Hepatocyte (in vitro differentiated cells): ENCODE measurements around the gene NRXN2. TPM values are rescaled to one million over a fixed set of nuclear protein-coding genes. Genes with fewer than 3 reads are reported as not detected.

Experiments
- DNase-seq: peaks from one replicate; pipeline ENCODE4 v3.0.0-alpha.2; 2016; ENCODE audit warnings: low spot score
- H2AFZ ChIP-seq: fragments of 200-600 bp; sonication (generic); 2 replicates; pipeline ENCODE4 v1.6.0; 2016; ENCODE audit warnings: antibody characterized with exemption, mild to moderate bottlenecking
- H3K27ac ChIP-seq: fragments of 200-600 bp; sonication (generic); 2 replicates; pipeline ENCODE4 v1.5.1; 2016; ENCODE audit warnings: mild to moderate bottlenecking
- H3K27me3 ChIP-seq: fragments of 200-600 bp; sonication (generic); 2 replicates; pipeline ENCODE4 v1.6.1; 2016
- H3K36me3 ChIP-seq: fragments of 200-600 bp; sonication (generic); replicated peaks from 2 replicates; pipeline ENCODE4 v1.5.1; 2016; ENCODE audit warnings: low read depth; ENCODE audit not compliant: insufficient read depth
- H3K4me1 ChIP-seq: fragments of 200-600 bp; sonication (generic); 2 replicates; pipeline ENCODE4 v1.5.1; 2016; ENCODE audit warnings: mild to moderate bottlenecking, moderate library complexity; ENCODE audit not compliant: insufficient read depth
- H3K4me2 ChIP-seq: fragments of 200-600 bp; sonication (generic); 2 replicates; pipeline ENCODE4 v1.6.0; 2016
- H3K4me3 ChIP-seq: fragments of 200-600 bp; sonication (generic); 2 replicates; pipeline ENCODE4 v1.5.1; 2016; ENCODE audit warnings: mild to moderate bottlenecking
- H3K79me2 ChIP-seq: fragments of 200-600 bp; sonication (generic); 2 replicates; pipeline ENCODE4 v1.6.0; 2017; ENCODE audit warnings: mild to moderate bottlenecking
- H3K9me2 ChIP-seq: fragments of 200-600 bp; sonication (generic); replicated peaks from 2 replicates; pipeline ENCODE4 v1.6.0; 2017; ENCODE audit warnings: mild to moderate bottlenecking; ENCODE audit not compliant: insufficient read depth
- H3K9me3 ChIP-seq: fragments of 200-600 bp; sonication (generic); 2 replicates; pipeline ENCODE4 v1.5.1; 2016; ENCODE audit warnings: low read depth, mild to moderate bottlenecking
- H4K20me1 ChIP-seq: fragments of 200-600 bp; sonication (generic); 2 replicates; pipeline ENCODE4 v1.6.0; 2016; ENCODE audit warnings: mild to moderate bottlenecking; ENCODE audit not compliant: insufficient read depth, poor library complexity, severe bottlenecking
- EZH2 ChIP-seq: fragments of 200-600 bp; sonication (generic); IDR thresholded peaks from 2 replicates; pipeline ENCODE4 v1.6.1; 2016; ENCODE audit warnings: antibody characterized with exemption, mild to moderate bottlenecking, borderline replicate concordance
- EZH2phosphoT487 ChIP-seq: fragments of 200-600 bp; sonication (generic); IDR thresholded peaks from one replicate; pipeline ENCODE4 v1.6.1; 2018; ENCODE audit warnings: antibody characterized with exemption, mild to moderate bottlenecking, low read depth, moderate library complexity; ENCODE audit not compliant: unreplicated experiment, severe bottlenecking
- WGBS: methylation state at CpG from one replicate; pipeline ENCODE4 v1.1.6; 2016; ENCODE audit warnings: low lambda C conversion rate; ENCODE audit errors: missing lambda C conversion rate; 5-methylcytosine and 5-hydroxymethylcytosine counted together
- polyA plus RNA-seq: library from polyadenylated mRNA; unstranded; fragments of >200 nt; fragmentation: Nextera tagmentation; extraction: Ambion mirVana; gene quantifications from 2 replicates; pipeline ENCODE4 v1.2.1, GENCODE V29; 2016
- total RNA-seq: library from RNA; depleted of rRNA; stranded (reverse); fragments of >200 nt; gene quantifications from 2 replicates; pipeline ENCODE4 v1.2.3, GENCODE V29; 2014
- TF ChIP-seq, protein P1 (sequence below): fragments of 200-600 bp; sonication (generic); IDR thresholded peaks from 2 replicates; pipeline ENCODE4 v1.5.1; 2016; ENCODE audit warnings: antibody characterized with exemption, mild to moderate bottlenecking; ENCODE audit not compliant: poor library complexity

NRXN2 gene
- total and polyA plus RNA-seq, 2 experiments from 2014 or later = 0.83 to 1.7 TPM

DNA sequence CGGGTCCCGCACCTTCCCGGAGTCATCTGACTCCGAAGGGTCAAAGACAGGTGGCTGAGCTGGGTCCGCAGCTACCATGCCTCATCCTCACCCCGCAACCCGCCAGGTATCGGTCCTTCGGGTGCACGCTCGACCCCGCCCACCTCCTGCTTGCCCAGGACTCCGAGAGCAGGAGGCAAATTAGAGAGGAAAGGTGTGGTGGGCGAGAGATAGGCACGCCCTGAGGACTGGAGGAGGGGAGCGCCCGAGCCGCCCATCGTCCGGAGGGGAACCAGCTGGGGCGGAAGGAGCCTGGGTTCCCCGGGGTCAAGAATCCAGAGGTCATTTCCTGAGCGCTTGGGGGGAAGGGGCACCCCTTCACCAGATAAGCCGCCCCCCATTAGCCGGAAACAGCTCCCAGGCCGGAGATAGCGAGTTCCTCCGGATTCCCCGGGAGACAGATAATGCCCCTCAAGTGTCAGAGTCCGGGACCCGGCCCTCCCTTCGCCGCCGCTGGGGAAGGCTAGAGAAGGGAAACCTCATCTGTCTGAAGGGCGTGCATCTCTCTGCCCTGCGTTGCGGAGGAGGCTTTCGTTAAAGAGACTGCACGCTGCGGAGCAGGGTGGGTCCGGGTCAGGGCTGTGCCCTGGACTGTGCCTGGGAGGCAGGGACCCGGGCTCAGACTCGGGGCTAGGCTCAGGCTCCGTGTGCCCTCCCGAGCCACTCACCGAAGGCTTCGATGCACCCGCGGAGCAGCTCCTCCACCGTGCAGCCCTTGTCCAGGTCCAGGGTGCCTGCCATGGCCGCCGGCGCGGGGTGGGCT, 19.3 kb upstream of the NRXN2 start:
- H3K4me1 ChIP-seq = peaks cover 34% of the 10 kb centered on the region
- no peaks in the 10 kb centered on the region for H3K9me2 ChIP-seq
- peak overlapping the region; percentile 33 for H3K4me3 ChIP-seq
- H3K4me2 ChIP-seq = peak overlapping the region; percentile 90
- no peaks in the 10 kb centered on the region for H4K20me1 ChIP-seq
- H3K79me2 ChIP-seq = no peaks in the 10 kb centered on the region
- no peak overlapping the region for H3K27ac ChIP-seq
- peaks cover 61% of the 10 kb centered on the region for H3K27me3 ChIP-seq
- TF ChIP-seq EZH2phosphoT487 = no peak
- no peak for TF ChIP-seq EZH2
- TF ChIP-seq, protein P1, sequence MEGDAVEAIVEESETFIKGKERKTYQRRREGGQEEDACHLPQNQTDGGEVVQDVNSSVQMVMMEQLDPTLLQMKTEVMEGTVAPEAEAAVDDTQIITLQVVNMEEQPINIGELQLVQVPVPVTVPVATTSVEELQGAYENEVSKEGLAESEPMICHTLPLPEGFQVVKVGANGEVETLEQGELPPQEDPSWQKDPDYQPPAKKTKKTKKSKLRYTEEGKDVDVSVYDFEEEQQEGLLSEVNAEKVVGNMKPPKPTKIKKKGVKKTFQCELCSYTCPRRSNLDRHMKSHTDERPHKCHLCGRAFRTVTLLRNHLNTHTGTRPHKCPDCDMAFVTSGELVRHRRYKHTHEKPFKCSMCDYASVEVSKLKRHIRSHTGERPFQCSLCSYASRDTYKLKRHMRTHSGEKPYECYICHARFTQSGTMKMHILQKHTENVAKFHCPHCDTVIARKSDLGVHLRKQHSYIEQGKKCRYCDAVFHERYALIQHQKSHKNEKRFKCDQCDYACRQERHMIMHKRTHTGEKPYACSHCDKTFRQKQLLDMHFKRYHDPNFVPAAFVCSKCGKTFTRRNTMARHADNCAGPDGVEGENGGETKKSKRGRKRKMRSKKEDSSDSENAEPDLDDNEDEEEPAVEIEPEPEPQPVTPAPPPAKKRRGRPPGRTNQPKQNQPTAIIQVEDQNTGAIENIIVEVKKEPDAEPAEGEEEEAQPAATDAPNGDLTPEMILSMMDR = no peak
- H2AFZ ChIP-seq = peak overlapping the region; percentile 49
- peak; percentile 36 for DNase-seq
- H3K36me3 ChIP-seq = no peaks in the 10 kb centered on the region
- 8% methylated on average over 54 of the region's 54 CpGs for WGBS
- no peaks in the 10 kb centered on the region for H3K9me3 ChIP-seq

DNA sequence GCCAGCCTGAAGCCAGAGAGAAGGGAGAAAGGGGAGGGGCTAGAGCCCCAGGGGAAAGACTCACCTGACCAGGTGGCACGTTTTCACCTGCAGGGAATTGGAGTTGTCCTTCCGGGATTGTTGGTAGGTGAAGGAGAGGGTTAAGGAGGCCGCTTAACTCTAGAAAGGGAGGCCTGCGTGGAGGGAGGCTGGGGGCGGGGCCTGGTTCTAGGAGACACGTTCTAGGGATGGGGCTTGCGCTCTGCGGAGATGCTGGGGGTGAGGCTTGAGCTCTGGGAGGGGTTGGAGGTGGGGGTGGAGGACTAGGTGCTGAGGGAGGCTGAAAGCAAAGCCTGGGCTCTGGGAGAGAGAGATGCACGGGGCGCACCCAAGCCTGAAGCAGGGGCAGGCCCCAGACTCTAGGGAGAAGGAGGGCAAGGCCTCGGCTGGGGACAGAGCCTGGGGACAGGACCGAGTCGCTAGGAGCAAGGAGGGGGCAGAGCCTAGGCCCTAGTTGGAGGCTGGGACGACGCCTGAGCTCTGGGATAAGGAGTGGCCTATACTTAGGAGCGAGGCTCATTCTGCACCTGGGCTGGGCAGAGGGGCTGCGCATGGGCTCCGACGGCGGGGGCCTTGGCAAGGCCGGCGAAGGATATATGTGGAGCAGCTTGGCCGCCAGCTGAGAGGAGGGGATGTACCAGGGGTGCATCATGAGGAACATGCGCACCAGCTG, 18.5 kb upstream of the NRXN2 start:
- no peak overlapping the region for H3K4me3 ChIP-seq
- H3K27ac ChIP-seq = no peak overlapping the region
- peak overlapping the region; percentile 90 for H3K4me2 ChIP-seq
- H3K36me3 ChIP-seq = no peaks in the 10 kb centered on the region
- TF ChIP-seq, protein P1 = no peak
- TF ChIP-seq EZH2phosphoT487 = no peak
- DNase-seq = no peak
- no peak overlapping the region for H2AFZ ChIP-seq
- no peaks in the 10 kb centered on the region for H3K9me3 ChIP-seq
- no peaks in the 10 kb centered on the region for H3K9me2 ChIP-seq
- 30% methylated on average over 18 of the region's 24 CpGs for WGBS
- H3K4me1 ChIP-seq = peaks cover 34% of the 10 kb centered on the region
- H3K79me2 ChIP-seq = no peaks in the 10 kb centered on the region
- no peaks in the 10 kb centered on the region for H4K20me1 ChIP-seq
- H3K27me3 ChIP-seq = peaks cover 61% of the 10 kb centered on the region

DNA sequence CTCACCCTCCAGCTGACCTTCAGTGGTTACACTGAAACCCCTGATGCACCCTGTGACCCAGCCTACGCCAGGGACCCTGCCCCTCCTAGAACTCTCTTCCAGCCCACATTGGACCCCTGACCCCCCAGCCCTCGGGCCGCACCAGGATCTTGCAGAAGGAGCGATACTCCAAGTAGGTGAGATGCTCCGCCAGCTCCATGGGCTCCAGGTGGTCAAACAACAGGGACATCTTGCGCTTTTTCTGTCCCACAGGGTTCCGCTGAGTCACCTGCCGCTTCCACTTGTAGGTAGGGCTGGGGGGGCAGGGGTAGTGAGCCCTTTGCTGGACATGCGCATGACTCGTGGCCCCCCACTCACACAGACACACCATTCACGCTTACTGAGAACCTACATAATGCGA, 16.9 kb upstream of the NRXN2 start:
- 93% methylated on average over 12 of the region's 12 CpGs for WGBS
- Histone ChIP-seq H3K36me3 (no peaks in the 10 kb centered on the region), H3K9me2 (no peaks in the 10 kb centered on the region), H3K4me2 (no peak overlapping the region), H3K4me1 (peaks cover 24% of the 10 kb centered on the region), H3K79me2 (no peaks in the 10 kb centered on the region), H2AFZ (no peak overlapping the region), H4K20me1 (no peaks in the 10 kb centered on the region), H3K4me3 (no peak overlapping the region), H3K27ac (no peak overlapping the region), H3K9me3 (no peaks in the 10 kb centered on the region), H3K27me3 (peaks cover 45% of the 10 kb centered on the region)
- DNase-seq = no peak
- TF ChIP-seq EZH2 = no peak
- no peak for TF ChIP-seq EZH2phosphoT487
- TF ChIP-seq, protein P1 = no peak
